Activated CD4-positive, CD25-positive, alpha-beta regulatory T cell treated with anti-CD3 and anti-CD28 coated beads, Interleukin-2, amount 50 U/mL, for 16 hours (primary cell): ENCODE data around the gene BABAM2.
"Not testable (repeated sequence)": the region's sequence is repeated elsewhere in the genome, so short reads cannot be mapped to it uniquely, and the experiment has no call there.

Experiments used
- DNase-seq: peaks from one replicate; pipeline ENCODE4 v3.0.0-alpha.2; 2020; ENCODE audit warnings: low read depth, low spot score

The BABAM2 gene

DNA sequence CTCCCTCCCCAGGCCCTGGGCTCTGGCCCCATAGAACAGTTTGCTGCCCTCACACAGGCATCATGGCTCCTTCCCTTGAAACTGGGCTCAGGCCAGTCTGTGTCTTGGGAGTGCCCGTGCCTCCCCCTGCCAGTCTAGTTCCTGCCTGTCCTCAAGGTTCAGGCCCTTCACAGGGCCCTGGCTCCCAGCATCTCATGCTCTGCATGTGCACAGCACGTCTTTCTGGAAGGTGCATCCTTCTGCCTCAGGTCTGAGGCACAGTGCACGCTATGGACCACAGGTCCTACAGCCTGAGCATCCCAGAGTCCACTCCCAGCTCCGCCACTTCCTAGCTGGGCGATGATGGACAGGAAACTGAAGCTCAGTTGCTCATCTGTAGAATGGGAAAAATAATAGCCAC, 466.5 kb downstream of the BABAM2 start:
- DNase-seq: no peak

DNA sequence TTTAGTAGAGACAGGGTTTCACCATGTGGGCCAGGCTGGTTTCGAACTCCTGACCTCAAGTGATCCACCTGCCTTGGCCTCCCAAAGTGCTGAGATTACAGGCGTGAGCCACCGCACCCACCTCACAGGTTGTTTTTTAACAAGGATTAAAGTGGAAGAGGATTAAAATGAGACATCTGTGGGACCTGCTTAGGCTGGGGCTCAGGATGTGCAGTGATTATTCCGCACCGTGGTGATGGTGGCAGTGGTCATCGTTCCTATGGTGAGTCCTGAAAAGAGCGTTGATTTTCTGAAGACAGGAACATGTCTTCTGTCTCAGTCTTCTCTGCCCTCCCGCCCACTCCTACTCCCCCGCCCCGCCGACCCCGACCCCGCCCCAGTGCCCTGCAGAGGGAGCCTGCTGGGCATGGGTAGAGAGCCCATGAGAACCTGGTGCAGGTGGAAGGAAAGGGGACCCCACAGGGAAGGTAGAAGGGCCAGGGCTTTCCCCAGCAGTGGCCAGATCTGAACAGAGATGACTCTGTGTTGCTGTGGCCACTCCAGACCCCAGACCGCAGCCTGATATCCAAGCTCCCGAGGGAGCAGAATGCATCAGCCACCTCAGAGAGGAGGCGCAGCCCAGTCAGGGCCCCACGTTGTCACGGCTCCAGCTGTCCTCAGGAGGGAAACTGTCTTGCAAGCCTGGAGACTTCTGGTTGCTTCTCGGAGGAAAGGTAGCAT, 467.6 kb downstream of the BABAM2 start:
- DNase-seq: no peak

DNA sequence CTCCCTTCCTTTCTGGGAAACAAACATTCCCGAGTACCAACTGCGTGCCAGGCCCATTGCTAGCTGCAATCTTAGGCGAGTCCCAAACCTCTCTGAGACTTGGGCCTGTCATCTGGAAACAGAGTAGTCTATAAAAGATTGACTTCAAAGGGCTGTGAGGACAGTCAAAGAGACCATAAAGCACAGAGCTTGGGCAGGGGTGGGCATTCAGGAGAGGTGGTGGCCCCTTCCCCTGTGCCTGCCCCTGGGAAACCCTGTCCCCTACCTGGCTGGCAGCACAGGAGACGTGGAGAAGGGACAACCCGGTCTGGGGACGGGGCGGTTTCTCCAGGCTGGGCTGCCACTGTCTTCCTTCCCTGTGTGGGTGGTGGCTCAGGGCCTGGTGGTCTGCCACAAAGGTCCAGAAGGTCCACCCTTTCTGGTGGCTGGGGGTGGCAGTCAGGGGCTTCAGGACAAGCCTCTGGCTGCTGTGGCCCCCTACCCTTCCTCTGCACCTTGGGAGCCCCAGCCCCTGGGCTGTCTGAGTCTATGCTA, 468.2 kb downstream of the BABAM2 start:
- DNase-seq: no peak

DNA sequence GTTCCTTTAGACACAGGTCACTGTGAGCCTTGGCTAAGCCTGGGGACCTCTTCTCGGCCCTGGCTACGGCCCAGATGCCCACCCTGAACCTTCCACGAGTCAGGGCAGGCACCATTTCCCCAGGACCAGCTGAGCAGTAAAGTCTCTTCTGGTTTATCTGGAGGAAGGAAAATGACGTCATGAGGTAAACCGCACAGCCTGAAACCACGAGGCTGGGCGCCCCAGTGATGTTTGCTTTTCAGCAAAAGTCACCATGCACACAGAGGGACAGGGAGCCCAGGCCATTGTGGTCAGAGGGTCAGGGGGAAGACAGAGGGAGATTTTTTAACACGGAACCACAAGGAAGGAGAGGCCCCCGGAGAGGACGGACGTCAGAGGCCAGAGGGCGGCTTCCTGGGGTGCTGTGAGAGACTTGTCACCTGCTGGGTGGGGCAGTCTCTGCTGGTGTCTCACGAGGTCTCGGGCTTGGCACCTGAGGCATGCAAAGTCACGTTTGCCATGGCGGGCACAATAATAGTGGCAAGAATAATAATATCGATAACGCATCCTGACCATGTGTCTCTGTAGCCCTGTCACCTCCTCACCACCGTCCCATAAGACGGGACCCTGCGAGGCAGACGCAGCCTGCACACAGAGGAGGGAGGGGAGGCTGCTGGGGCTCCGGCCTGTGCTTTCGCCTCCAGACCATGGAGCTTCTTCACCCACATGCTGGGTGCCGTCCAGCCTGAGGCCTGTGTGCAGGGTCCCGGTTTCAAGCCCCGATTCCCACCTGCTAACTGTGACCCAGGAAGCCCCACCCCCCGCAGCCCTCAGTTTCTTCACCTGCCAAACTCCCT, 468.9 kb downstream of the BABAM2 start:
- DNase-seq: peak; percentile 68

DNA sequence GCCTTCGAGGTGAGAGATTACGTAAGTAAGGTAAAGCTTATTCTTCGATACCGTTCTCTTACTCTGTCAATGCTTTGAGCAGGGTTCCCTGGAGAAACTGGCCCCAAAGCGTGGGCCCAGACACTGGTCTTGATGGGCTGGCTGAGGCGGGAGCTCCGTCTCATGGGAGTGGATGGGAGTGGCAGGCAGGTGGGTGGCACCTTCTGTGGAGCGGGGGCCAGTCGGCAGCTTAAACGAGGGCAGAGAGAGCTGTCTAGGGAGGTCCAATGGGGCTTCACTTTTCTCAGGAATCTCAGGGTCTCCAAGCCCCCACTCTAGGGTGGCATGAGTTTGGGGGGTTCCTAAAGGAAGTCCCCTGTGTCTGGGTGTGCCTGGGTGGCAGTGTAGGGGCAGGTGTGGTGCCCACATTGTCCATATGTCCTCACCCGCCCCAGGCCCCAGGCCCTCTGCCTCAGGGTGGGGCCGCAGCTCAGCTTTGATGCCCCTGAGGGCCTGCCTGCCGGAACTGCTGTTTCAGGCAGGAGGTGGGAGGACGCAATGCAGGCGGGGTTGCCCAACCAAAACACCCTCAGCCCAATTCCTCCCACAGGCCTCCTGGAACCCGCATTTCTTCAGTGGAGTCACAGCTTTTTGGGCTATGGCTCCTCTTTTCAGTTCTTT, 469.7 kb downstream of the BABAM2 start:
- no peak for DNase-seq

DNA sequence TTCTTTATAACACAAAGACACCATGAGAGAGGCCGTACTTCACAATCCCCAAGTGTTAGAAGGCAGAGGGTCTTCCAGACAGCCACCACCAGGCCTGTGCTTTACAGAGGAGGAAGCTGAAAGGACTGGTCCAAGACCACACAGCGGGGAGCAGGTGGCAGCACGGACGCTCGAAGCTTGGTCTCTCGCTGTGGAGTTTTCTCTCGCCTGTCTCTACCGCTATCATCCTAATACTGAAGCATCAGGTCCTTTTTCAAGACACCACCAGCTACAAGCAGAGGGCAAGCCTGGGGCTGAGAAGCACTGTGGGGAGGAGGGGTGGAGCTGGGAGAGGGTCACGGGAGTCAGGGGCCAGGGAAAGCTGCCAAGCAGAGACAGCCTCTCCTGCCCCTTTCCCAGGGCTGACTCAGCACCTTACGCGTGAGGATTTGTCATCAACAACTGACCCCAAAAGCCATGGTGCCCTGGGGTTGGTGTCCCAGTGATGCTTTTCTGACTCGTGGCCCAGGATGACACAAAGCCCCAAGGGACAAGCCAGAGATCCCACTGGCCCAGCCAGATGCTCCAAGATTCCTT, 470.3 kb downstream of the BABAM2 start:
- DNase-seq: no peak

DNA sequence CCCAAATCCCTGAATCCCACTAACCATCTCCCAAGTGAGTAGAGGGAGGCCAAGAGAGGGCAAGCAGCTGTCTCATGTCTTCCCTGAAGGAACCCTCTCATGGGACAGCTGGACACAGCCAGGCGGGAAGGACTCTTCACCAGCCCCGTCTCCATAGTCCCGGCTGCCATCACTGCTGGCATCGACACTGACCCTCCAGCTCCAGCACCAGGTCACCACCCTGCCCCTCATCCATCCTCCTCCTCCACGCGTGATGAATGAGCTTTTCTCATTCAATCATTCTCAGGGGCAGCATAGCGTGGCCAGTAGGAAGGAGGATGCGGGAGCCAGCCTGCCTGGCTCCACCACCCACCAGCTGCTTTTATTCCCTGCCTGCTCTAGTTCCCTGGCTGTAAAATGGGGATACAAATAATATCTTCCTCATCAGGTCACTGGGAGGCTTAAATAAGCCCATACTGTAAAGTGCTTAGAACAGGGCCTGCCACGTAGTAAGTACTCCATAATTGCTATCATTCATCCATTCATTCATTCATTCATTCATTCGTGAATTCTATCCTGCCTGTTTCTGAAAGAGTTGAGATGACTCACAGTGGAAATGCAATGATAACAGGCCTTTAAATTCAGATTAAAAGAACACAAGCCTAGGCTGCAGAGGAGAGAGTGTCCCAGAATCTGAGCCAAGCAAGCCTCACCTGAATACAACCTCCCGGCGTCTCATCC, 471.6 kb downstream of the BABAM2 start:
- DNase-seq: no peak

DNA sequence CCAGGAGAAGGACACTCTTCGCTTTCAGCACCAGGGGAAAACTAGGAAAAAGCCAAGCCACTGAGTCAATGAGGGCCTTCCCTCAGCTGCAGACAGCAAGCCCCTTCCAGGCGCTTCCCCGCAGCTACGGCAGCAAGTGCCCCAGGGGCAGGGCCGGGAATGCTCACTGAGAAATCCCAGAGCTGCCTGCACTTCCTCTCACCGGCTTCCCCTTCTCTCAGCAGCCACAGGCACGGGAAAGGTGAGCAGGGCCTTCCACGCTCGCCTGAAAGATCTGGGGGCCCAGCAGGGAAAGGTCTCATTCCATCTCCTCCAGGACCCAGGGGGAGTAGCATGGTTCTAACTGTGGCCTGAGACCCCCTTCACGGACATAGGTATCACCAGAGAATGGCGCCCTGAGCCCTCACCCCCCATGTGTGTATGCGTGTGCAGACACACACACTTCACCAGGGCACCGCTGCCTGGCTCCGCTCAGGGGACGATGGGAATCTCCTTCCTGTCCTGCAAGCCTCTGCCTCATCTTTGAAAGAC, 472.5 kb downstream of the BABAM2 start:
- DNase-seq: no peak

DNA sequence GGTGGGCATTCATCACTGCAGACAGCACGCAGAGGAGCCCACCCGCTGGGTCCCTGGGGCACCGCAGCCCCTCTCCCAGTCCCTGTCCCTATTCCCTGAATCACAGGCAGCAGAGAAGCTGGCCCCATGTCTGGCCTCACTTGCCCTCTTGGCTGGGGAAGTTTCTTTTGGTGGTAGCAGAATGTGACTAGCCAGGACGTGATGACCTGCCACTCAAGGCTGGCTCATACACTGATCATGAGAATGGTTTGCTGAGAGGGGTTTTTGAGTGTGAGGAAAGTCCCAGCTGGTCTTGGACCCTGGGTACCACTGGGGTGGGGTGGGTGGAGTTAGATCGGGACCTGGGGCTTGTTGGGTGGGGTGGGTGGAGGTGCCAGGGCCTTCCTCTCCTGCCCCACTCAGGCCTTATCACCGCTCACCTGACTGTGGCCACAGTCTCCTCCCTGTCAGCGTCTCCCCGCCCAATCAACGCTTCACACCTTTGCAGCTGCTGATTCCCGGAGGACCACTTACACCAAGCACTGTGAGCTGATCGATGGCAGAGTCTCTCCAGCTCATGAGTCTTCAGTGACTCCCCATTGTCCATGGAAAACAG, 473.3 kb downstream of the BABAM2 start:
- no peak for DNase-seq

DNA sequence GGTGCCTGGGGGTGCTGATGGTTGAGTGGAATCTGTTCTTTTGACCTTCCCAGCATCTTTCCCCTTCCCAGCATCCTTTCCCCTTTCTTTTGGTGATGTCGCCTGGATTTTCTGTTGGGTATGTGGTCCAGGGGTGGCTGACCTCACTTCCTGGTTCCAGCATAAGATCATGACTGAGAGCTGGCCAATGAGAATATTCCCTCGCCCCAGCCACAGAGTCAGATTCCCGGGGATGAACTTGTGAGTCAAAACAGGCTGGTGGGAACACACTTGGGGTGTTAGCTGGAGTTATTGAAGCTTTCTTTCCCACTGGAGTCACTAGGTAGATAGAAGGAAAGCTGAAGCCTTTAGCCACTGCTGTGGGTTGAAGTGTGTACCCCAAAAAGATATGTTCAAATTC, 474.1 kb downstream of the BABAM2 start:
- no peak for DNase-seq

DNA sequence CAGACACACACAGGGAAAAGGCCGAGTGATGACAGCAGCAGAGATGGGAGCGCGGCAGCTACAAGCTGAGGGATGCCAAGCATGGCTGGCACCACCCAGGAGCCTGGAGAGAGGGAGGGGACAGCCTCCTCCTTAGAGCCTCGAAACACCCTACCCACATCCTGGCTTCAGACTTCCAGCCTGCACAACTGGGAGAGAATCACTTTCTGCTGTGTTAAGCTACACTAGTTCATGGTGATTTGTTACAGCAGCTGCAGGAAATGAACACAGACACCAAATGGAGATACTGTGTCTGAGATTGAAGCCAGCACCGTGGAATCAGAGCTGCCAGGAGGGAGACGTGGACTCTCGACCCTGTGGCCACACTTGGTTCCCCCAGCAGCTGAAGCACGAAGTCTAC, 474.6 kb downstream of the BABAM2 start:
- no peak for DNase-seq

DNA sequence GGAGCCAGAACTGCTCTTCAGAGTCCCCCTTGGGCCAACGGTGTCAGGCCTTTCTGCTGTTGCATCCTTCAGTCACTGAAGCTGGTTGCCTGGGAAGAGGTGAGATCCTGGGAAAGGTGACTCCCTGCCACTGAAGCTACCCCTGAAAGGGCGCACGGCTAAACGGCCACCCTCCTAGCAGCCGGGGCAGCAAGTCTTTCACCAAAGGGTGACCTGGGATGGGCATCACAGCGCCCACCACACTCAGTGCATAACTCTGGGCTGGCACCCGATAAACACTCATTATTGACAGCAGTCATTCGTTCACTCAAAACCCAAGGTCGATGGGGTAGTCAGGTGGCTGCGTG, 475.6 kb downstream of the BABAM2 start:
- no peak for DNase-seq

DNA sequence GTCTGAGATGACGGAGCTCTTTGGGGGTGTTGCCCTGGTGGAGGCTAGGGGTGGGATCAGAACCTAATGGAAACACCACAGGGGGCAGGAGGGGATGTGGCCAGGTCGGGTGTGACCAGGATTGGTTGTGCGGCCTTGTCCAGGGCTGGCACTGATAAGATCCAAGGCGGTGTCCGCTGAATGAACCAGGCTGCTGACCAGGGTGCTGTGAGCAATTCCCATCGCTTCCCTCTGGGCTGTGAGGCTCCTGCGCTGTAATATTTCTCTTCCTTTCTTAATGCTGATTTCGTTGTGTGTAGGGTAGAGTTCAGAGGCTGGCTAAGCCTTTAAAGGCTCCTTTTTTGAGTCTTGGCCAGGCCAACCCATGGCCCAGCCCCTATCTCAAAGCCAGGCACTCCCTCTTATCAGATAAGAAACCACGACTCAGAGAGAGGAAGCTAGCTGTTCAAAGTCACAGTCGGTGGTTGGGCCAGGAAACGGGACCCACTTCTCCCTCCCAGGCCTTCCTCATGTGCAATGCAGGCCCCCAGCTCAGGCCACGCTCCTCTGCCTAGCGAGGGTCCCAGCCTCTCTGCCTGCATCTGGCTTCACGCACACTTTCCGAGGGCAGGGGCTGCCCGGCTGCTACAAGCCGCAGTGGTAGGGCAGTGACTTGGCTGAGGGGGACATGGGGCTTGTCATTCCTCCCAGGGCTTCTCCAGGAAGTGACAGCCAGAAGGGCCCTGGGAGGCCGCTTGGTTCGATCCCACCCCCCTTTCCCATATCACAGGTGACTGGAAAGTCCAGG, 476.2 kb downstream of the BABAM2 start:
- no peak for DNase-seq

DNA sequence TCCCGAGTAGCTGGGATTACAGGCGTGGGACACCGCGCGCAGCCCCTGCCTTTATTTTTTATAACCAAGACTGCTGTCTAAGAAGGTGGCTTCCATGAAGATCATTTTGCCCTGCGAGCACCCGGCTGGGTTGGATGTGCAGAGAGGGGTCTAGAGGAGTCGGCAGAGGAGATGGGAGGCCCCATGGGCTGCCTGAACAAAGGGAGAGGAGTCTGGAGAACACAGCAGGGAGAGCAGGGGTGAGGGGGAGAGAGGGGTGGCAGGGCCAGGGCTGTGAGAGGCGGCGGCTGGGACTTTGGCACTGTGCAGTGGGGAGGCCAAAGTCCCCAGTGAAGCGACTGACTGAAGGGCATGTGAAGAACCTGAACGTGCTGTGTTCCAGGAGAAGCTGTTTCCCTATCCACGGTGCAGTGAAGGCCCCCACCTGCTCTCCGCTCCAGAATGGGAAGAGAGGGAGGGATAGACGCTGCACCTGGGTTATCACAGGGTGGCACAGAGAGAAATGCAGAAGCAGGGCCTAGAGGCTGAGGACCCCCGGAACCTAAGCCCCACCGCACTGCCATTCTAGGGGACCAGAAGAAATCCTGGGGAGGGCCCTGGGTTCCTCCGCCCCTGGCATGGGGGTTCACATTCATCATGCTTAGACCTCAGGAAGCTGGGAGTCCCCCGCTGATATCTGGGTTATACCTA, 477.3 kb downstream of the BABAM2 start:
- no peak for DNase-seq

DNA sequence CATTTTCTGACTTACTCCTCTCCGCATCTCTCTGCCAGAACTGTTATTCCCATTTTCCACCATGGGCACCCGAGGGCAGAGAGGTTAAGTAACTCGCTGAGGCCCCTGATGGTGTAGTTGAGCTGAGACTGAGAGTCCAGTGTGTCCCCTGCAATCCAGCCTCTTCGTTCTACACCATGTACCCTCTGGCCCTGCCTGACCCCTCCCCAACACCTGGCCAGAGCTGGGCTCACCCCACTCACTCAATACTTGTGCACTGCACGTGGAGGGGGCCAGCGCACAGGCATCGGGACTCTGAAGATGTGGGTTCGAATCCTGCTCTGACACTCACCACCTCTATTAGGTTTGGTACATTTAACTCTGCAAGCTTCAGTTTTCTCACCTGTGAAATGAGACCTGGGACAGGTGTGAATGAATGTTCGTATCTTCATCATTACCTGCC, 477.8 kb downstream of the BABAM2 start:
- no peak for DNase-seq

DNA sequence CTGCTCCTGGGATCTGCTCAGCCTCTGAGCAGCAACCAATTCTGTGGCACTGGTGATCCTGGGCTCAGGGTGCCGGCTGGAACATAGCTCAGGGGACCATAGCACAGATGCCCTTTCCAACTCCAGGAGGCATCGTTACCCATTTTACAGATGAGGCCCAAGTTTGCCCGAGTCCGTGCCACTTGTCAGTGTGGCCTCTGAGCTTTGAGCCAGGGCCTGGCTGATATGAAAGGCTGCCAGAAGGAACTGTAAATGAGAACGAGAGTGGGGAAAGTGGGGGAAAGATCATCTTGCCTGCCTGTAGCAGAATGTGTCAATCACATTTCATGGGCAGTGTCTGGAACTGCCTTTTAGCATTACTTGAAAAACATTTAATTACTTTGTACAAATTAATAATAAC, 478.8 kb downstream of the BABAM2 start:
- no peak for DNase-seq

DNA sequence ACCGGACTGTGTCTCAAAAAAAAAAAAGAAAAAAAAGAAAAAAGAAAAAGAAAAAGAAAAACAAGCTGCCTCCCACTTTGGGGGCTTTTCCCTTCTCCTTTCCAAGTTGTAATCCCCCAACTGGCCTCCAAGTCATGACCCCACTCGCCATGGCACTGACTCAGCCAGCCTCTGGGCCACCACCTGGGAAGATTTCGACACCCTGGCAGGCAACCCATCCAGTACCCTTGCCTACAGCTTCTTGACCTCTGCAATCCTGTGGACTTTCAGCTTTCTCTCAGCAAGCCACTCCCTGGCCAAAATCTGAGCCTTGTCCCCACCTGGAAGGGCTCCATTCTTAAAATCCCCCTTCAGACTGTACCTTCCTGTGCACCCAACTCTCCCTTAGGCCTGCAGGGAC, 479.8 kb downstream of the BABAM2 start:
- no peak for DNase-seq

DNA sequence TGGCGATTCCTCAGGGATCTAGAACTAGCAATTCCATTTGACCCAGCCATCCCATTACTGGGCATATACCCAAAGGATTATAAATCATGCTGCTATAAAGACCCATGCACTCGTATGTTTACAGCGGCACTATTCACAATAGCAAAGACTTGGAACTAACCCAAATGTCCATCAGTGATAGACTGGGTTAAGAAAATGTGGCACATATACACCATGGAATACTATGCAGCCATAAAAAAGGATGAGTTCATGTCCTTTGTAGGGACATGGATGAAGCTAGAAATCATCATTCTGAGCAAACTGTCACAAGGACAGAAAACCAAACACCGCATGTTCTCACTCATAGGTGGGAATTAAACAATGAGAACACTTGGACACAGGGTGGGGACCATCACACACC, 481.2 kb downstream of the BABAM2 start:
- not testable (repeated sequence) for DNase-seq

DNA sequence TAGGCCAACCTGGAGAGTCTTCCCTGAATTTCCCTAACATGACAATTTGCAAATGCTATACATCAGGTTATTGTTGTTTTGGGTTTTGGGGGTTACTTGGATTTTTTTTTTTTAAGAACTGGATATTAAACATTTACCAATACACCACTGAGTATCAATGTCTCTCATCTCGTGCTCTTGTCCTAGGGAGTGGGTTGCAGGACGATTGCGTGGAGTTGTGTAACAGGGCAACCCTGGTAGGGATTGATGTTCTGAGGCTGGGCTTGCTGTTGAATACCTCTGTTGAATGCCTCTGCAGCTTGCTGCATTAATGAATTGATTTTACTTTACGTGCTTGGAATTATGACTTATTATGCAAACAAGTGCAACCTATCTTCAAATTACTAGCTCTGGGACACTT, 483.3 kb downstream of the BABAM2 start:
- no peak for DNase-seq
